Choroid plexus epithelial cell (primary cell): ENCODE results near the gene LMBR1L.

Experiments used
- DNase-seq: peaks from one replicate; pipeline ENCODE4 v3.0.0-alpha.2; 2010; ENCODE audit warnings: low read depth
- H3K4me3 ChIP-seq: 2 replicates; pipeline ENCODE4 v1.5.1; 2011; ENCODE audit warnings: low read depth, mild to moderate bottlenecking, control low read depth, low read length, moderate library complexity
- TF ChIP-seq, protein P1 (sequence below): conservative IDR thresholded peaks from 2 replicates; pipeline ENCODE4 v1.5.1; 2011; ENCODE audit warnings: low read depth, mild to moderate bottlenecking, control low read depth, inconsistent platforms, low read length, moderate library complexity

The LMBR1L gene

DNA sequence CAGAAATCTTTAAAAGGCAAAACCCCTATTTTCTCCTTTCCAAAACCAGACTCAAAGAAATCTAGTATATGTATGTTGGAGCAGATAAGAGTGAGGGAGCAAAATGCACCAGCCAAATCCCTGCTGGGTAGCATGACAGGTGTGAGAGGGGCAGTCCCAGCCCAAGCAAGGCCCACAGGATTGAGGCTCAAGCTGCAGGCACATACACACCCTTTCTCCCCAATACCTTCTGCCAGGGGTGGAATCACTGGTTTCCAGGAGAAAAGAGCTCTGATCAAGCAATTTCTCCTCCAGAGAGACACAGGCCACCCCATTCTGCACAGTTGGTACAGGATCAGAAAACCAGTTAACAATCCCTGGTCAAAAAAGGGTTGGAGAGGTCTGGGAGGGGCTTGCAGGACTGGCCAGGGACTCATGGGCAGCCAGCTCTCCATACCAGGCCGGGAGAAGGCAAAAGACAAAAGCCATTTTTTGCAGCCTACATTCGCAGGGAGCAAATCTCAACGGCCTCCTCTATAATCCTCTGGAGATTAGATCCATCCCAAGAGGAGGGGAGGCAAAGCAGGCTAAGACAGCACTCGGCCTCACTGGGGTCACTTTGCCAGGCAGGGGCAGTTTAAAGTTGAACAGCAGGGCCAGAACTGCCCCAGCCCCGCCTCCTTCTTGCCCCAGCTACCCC is 52.1 kb downstream of the LMBR1L start:
- TF ChIP-seq, protein P1, sequence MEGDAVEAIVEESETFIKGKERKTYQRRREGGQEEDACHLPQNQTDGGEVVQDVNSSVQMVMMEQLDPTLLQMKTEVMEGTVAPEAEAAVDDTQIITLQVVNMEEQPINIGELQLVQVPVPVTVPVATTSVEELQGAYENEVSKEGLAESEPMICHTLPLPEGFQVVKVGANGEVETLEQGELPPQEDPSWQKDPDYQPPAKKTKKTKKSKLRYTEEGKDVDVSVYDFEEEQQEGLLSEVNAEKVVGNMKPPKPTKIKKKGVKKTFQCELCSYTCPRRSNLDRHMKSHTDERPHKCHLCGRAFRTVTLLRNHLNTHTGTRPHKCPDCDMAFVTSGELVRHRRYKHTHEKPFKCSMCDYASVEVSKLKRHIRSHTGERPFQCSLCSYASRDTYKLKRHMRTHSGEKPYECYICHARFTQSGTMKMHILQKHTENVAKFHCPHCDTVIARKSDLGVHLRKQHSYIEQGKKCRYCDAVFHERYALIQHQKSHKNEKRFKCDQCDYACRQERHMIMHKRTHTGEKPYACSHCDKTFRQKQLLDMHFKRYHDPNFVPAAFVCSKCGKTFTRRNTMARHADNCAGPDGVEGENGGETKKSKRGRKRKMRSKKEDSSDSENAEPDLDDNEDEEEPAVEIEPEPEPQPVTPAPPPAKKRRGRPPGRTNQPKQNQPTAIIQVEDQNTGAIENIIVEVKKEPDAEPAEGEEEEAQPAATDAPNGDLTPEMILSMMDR: no peak
- DNase-seq: no peak
- peak overlapping the region; percentile 93 for H3K4me3 ChIP-seq

DNA sequence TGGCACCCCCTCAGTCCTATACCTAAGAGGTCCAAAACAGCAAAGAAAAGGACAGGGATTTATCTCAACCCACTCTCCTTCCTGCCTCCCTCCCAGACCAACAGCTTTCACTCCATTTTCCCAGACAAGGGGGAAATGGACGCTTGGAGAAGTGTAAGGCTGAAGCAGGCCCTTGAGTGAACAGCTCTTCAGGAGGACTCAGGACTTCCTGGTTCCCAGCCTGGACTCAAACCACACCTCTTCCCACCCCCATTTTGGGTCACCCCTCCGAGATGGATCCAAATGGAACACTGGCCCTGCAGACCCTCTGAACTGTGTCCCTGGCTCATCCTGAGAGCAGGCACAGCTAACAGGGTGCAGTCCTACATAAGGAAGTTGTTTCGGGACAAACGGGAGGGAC is 52.8 kb downstream of the LMBR1L start:
- peak overlapping the region; percentile 93 for H3K4me3 ChIP-seq
- DNase-seq: no peak
- TF ChIP-seq, protein P1: no peak

DNA sequence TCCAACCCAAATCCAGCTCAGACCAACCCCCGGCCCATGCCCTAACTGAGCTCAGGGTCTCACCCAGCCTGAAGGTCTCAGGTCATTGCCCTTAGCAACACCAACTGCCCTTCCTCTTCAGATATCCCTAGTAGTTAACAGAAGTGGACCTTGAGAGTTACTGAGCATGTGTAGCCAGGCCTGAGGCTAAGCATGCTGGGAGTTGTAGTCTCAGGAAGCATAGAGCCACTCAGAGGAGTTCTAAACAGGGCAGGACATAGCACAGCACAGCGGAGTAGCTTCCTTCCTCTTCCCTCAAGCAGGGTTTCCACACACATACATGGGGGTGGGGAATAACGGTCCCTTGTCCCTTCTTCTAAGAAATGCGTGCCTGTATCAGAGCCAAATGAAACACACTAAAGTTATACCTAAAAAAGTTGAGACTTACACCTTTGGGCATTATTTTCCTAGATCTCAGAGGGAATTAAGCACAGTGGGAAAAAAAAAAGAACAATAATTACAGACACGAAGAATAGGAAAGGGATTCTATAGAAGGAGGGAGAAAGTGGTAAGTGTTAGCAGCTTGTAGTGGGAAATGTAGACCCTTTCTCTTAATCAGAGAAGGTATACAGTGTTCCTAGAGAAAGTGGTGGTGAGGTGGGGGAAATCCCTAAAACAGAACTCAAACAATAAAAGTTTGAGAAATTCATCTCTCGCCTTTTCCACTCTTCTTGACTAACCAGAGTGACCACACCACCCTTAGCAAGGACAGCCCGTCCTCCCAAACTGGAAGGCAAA is 54.5 kb downstream of the LMBR1L start:
- TF ChIP-seq, protein P1: no peak
- peak overlapping the region; percentile 34 for H3K4me3 ChIP-seq
- DNase-seq: peak; percentile 91

DNA sequence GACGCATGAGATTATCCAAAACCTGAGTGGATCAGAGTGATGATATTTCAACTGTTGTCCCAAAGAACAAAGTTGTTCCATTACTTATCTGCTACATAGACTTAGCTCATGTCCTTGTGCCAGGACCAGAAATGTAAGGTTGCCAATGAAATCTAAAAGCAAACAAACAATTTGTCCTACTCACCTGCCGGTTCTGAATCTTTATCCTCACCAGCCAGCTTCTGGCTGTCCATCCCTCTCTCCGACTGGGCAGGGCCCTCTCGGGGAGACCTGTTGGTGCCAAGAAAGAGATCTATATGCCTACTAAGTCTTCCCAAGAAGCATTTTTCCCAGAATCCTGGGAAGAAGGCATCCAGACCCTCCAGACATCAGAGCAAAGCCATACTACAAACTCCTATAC is 55.6 kb downstream of the LMBR1L start:
- TF ChIP-seq, protein P1: no peak
- no peak for DNase-seq
- H3K4me3 ChIP-seq: no peak overlapping the region

DNA sequence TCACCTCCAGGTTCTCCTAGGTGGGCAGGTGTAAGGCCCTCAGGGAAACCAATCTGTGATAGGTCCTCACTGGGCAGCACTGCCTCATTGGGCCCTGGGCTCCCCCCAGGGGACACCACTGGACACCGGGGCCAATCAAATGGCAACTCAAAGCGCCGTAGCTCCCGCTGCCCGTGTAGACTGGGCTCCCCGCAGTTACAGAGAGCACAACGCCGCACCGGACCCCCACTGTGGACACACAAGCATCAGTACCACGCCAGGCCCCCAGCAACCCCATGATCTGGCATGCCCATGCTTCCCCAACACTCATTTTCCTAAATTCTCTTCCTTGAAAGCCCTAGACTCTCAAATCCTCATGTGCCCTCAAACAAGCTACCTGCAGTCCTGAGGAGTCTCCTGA is 56.1 kb downstream of the LMBR1L start:
- TF ChIP-seq, protein P1: no peak
- H3K4me3 ChIP-seq: no peak overlapping the region
- no peak for DNase-seq

DNA sequence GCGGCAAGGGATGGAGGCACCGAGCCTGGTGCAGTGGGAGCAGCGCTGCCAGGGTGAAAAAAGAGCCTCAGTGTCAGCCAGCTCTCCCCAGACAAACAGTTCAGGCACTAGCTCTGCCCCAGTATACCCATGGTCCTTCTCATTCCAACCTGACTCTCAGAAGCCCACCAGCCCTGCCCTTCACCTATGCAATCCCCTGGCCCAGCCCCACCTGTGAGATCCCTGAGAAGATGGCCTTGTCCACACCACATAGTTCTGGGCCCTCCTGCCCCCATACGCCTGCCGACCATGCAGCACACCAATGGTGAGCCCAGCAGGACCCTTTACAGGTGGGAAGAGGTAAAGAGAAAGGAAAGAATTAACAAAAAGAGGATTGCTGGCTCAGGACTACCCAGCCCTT is 56.6 kb downstream of the LMBR1L start:
- H3K4me3 ChIP-seq: no peak overlapping the region
- DNase-seq: no peak
- TF ChIP-seq, protein P1: no peak
